ENCODE measurements around the gene TMEM132C.

TMEM132C gene

GRCh38 chr12:128339126-128339520 is 72.2 kb downstream of the TMEM132C start:
- DNase-seq (ENCODE audit: low read depth): no peak

GRCh38 chr12:128339631-128340030 is 72.7 kb downstream of the TMEM132C start:
- no peak for DNase-seq (ENCODE audit: low read depth)

- DNase-seq (ENCODE audit: low read depth): no peak
These were observed 86.3 kb downstream of the TMEM132C start for GRCh38 chr12:128353301-128353700.

GRCh38 chr12:128356547-128356946 is 89.6 kb downstream of the TMEM132C start:
- DNase-seq (ENCODE audit: low read depth): no peak

GRCh38 chr12:128361400-128361995 is 94.5 kb downstream of the TMEM132C start:
- no peak for DNase-seq (ENCODE audit: low read depth)

GRCh38 chr12:128365032-128365431 is 98.1 kb downstream of the TMEM132C start:
- no peak for DNase-seq (ENCODE audit: low read depth)

GRCh38 chr12:128365651-128366231 is 98.8 kb downstream of the TMEM132C start:
- DNase-seq (ENCODE audit: low read depth): no peak

- no peak for DNase-seq (ENCODE audit: low read depth)
These were observed 101.0 kb downstream of the TMEM132C start for GRCh38 chr12:128367961-128368360.

- DNase-seq (ENCODE audit: low read depth): no peak
These were observed 114.6 kb downstream of the TMEM132C start for GRCh38 chr12:128381541-128381940.

GRCh38 chr12:128381946-128382345 is 115.0 kb downstream of the TMEM132C start:
- no peak for DNase-seq (ENCODE audit: low read depth)

GRCh38 chr12:128382946-128383345 is 116.0 kb downstream of the TMEM132C start:
- no peak for DNase-seq (ENCODE audit: low read depth)

- no peak for DNase-seq (ENCODE audit: low read depth)
These were observed 116.5 kb downstream of the TMEM132C start for GRCh38 chr12:128383357-128383937.

- no peak for DNase-seq (ENCODE audit: low read depth)
These were observed 118.8 kb downstream of the TMEM132C start for GRCh38 chr12:128385736-128386135.

GRCh38 chr12:128387811-128388422 is 120.9 kb downstream of the TMEM132C start:
- no peak for DNase-seq (ENCODE audit: low read depth)

- no peak for DNase-seq (ENCODE audit: low read depth)
These were observed 121.6 kb downstream of the TMEM132C start for GRCh38 chr12:128388461-128389000.

GRCh38 chr12:128393346-128393745 is 126.4 kb downstream of the TMEM132C start:
- DNase-seq (ENCODE audit: low read depth): no peak

GRCh38 chr12:128394137-128394536 is 127.2 kb downstream of the TMEM132C start:
- DNase-seq (ENCODE audit: low read depth): no peak

- no peak for DNase-seq (ENCODE audit: low read depth)
These were observed 132.3 kb downstream of the TMEM132C start for GRCh38 chr12:128399253-128399652.

GRCh38 chr12:128402486-128403243 is 135.7 kb downstream of the TMEM132C start:
- no peak for DNase-seq (ENCODE audit: low read depth)

GRCh38 chr12:128408669-128409068 is 141.7 kb downstream of the TMEM132C start:
- no peak for DNase-seq (ENCODE audit: low read depth)

GRCh38 chr12:128415036-128415560 is 148.1 kb downstream of the TMEM132C start:
- DNase-seq (ENCODE audit: low read depth): no peak

- no peak for DNase-seq (ENCODE audit: low read depth)
These were observed 152.0 kb downstream of the TMEM132C start for GRCh38 chr12:128418944-128419343.

Measured in activated gamma-delta T cell treated with anti-CD3 and anti-CD28 coated beads, Interleukin-2, amount 50 U/mL, for 16 hours (primary cell).